Measurements from ENCODE around the gene METRNL.
A peak's percentile ranks its signal among the peaks of the same experiment; 100 is the strongest.
"Not testable (repeated sequence)": the region's sequence is repeated elsewhere in the genome, so short reads cannot be mapped to it uniquely, and the experiment has no call there.

The METRNL gene

DNA sequence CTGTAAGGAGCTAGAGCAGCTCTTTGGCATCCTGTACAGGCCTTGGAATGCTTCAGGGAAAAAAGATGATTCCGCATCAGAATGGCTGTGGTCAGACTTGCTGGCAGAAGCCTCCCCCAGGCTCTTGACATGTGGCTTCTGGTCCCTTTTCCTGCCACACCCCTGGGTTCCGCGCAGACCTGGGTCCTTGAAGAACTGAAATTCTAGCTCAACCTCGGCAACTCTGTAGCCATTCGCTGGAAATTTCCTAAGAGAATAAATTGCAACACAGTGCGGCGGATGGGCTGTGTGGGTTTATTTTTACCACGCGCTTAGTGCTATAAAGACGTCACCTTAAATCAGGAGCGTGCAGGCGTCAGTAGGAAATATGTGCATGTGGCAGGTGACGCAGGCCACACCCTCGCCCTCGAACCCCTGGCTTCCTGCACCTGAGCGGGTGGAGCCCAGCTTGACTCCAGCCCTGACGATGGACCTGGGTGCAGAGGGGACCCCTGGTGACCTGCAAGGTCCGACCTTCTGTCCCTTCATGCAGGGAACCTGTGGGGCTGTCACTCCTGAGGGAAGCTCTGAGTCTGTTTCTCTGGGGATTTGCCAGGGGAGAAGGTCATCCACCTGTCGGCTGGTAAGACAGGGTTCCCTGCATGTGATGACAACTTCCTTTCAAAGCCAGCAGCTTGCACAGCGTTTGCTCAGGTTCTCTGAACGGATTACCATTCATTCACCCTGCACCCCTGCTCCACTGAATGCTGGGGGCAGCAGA, 46.3 kb downstream of the METRNL start:
- peak; percentile 70 for DNase-seq

GRCh38 chr17:83126275-83126811, 46.9 kb downstream of the METRNL start:
- DNase-seq = peak; percentile 17

DNA sequence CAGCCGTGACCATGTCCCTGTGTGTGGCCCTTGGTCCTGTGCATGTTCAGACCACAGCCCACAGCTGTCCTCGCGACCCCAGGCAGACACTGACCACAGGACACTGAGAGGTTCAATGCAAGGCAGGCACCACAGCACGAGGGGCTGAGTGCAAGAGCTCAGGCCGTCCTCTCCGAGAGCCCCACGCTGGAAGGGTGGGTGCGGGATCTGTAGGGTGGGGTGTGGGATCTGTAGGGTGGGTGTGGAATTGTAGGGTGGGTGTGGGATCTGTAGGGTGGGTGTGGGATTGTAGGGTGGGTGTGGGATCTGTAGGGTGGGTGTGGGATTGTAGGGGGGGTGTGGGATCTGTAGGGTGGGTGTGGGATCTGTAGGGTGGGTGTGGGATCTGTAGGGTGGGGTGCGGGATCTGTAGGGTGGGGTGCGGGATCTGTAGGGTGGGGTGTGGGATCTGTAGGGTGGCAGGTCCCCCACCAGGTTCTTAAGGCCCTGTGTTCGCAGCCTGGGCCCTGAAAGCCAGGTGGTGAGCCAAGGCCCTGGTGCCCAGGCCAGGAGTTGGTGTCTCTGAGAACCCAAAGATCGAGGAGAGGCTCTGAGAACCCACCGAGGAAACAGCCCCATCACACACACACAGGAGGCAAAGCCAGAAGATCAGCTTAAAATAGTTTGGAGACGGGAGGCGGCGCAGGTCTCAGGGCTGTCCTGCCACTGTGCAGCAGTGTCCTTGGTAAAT, 48.2 kb downstream of the METRNL start:
- peak; percentile 13 for DNase-seq

DNA sequence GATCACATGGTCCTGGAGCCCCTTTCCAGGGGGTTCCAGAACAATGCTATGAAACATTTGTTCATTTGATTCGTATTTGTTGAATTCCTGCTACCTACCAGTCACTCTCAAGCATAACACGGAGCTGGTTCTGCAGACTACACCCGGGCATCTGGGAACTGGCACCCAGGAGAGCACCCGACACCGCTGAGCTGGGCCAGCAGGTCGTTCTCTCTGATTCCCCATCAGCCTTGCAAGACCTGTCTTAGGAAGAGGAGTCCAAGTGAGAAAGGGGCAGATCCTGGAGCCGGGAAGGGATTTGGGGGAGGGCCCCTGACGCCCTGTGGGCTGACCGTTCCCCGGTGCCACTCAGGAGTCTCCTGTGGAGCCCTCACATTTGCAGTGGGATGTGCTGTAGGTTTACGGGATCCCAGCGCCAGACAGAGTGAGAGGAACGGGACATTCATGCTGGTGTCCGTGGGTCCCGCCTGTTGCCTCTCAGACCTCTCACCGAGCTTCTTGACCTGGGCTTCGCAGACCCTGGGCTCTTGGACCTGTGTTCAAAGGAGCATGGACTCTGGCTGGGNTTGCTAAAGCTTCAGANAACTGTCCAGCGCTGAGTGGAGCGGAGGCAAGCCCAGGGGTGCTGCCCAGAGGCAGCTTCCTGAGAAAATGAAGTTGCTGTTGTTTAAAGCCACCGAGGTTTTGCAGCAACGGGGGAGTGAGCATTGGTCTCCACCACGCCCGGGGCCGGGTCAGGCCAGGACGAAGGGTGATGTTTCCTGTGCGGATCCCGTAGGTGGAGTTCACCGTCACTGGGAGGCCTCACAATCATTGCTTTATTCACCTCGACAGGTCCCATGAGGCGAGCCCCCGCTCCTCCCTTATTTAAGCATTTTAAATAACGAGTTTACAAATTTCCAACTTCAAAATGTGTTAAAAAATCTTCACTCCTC, 49.2 kb downstream of the METRNL start:
- DNase-seq = peak; percentile 19

DNA sequence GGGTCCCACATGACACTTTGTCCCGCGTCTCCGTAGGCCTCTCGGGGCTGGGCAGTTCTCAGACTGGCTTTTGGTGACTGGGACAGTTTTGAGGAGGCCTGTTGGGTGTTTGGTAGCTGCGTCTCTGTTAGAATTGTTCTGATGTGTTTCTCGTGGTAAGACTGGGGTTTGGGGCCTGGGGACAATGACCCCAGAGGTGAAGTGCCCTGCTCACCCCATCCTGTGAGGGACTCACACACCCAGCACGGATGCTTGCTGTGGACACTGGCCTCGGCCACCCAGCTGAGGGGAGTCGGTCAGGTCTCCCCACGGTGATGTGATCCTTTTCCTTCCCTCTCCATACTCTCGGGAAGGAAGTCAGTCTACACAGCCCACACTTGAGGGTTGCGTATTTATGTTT, 50.3 kb downstream of the METRNL start:
- peak; percentile 6 for DNase-seq

DNA sequence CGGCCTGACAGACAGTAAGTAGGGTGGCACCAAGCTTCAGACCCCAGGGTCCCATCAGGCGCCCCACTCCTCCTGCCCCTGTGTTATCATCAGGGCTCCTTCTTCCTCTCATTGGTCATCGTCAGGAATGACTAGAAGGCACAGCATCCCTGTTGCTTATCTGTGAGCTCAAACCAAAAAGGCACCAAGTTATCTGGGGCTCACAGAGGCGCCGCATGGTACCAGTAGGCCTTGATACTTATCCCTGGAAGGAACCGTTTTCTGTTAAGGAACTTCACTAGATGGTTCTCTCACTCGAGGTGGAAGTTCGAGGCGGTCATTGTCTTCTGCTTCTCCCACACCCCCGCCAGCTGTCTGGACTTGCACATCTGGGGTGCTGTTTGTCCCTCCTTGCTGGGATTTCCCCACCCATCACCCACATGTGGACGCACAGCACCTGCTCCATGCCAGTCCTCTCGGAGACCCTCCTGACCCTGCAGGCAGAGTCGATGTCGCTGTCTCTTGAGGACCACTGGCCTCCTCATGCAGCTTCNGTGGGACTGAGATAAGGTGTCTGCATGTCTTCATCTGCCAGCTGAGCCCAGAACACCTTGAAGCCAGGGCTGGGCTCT, 52.1 kb downstream of the METRNL start:
- peak; percentile 16 for DNase-seq

DNA sequence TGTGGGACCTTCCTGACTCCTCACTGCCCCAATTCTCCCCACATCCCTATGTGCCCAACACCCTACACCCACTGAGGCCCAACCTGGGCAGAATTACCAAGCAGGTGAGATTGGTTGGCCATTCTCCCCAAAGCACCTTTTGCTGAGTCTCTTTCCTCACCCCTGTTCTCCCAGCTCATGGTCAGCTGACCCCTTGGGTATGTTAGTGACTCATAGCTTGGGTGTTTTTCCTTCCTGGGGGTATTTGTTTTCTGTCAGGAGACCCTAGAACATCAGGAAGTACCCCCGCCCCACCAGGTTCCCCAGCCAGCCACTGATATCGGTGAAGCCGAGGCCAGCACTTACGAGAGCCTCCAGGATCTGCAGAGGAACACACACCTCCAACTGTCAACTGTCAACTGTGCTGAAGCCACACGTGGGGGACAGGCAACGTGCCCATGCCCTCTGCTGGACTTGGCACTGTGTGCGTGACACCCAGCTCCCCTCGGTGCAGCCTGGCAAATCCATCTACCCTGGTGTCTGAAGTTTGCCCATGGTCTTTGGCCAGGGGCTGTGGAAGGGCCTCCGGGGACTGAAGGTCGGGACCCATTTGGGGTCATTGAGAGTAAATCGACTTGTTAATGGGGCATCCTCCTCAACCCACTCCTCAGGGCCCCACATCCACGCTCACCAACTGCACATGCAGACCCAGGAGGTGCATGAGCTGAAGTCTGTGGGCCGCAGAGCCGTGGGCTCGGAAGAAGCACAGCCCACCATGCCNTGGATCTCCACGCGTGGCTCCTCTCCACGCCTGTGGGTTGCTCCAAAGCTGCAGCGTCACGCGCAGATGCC, 53.1 kb downstream of the METRNL start:
- peak; percentile 13 for DNase-seq

DNA sequence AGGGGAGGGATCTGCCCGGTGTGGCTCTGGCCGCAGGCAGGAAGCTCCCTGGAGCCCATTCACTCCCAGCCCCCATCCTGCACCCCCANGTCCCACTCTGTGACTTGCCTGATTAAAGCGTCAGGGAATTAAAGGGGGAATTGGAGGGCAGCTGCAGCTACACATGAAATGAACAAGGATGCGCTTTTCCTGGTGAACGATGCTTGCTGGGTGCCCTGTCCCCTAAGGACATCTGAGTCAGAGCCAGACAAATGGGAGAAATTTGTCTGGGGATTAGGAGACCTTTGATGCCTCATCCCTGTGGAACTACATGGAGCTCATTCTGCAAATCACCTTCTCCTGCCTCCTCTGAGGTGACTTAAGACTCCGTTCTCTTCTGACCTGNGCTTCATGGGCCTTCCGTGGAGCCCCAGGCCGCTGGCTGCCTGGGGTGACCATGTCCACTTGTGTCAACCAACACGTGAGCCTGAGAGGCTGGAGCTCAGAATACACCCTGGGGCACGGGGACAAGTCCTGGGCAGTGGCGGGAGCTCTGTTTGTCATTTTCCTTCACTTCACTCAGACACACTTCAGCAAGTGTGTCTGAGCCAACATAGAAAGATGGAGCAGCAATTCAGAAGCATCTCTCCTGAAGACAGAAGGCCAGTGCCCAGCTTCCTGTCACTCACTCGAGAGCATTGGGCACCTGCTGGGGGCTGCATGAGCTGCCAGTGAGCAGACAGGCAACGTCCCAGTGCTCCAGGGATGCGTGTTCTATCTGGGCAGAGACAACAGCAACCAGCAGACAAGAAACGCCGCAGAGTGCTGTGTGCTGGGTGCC, 54.1 kb downstream of the METRNL start:
- peak; percentile 9 for DNase-seq

GRCh38 chr17:83134456-83134855, 55.0 kb downstream of the METRNL start:
- DNase-seq = not testable (repeated sequence)

DNA sequence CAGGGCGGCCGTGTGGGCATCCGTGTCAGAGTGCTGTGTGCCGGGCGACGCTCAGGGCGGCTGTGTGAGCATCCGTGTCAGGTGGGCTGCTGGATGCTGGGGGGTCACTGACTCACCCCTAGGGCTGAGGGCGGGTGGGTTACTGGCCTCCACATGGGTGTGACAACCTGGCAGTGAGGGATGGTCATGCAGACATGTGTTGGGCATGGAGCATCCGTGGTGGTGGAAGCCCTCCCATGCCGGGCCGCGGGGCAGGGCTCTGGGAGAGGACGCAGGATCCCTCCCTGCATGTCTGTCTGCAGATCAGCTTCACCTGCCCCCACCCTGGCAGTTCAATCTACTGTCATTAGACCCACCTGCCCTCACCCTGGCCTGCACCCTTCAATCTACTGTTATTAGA, 56.3 kb downstream of the METRNL start:
- DNase-seq = no peak

GRCh38 chr17:83136156-83136555, 56.7 kb downstream of the METRNL start:
- no peak for DNase-seq

GRCh38 chr17:83136931-83137330, 57.5 kb downstream of the METRNL start:
- DNase-seq = no peak

DNA sequence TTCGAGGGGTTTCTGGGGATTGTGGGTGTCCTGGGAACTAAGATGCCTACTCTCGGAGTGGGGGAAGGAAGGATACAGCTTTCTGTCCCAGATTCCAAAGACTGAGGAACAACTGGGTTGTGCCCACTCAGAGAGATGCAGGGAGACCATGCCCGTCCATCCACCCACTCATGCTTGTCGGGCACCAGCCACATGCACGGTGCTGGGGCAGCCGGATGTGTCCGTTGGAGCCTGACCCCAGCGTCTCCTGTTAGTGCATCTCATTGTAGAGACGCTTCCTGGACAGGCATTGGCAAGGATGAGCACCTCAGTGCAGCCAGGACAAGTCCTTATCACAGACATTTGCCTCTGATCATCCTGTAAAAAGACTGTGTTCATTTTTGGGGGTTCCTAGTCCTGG, 58.1 kb downstream of the METRNL start:
- DNase-seq = no peak

GRCh38 chr17:83138820-83139219, 59.4 kb downstream of the METRNL start:
- no peak for DNase-seq

- peak; percentile 14 for DNase-seq
These were observed 60.3 kb downstream of the METRNL start for GRCh38 chr17:83139541-83140248.

GRCh38 chr17:83140249-83140566, 60.8 kb downstream of the METRNL start:
- DNase-seq = not testable (repeated sequence)

DNA sequence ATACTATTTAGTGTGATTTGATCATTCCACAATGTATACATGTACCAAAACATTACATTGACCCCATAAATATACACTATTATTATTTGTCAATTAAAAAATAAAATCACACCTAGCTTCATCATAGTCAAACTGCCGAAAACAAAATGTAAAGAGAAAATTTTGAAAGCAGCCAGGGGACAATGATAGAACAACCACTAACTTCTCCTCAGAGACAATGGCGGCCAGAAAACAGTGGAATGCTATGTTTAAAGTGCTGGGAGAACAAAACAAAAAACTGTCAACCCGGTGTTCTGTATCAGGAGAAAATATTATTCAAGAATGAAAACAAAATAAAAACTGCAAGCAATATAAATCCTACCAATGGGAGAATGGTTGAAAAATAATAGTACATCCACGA, 63.2 kb downstream of the METRNL start:
- no peak for DNase-seq

DNA sequence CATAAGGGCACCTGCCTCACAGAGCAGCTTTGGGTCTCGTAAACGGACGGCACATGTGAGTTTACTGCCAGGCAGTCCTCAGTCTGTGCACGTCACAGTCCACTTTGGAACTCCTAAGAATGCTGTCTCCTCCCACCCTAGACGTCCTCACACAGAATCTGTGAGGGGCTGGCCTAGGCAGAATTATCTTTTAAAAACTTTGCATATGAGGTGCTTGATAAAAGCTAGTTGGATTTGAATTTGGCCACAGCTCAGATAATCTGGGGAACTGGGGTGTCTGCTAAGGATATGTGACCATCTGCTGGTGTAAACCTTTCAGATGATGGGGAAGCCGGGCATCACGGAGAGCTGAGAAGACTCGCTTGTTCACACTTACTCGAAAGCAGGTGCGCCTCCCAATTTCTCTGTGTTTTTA, 64.4 kb downstream of the METRNL start:
- no peak for DNase-seq

All from femur (tissue), 1 donor.